GM19397 (cell line): Measurements from ENCODE around the gene VKORC1L1.
A peak's percentile ranks its signal among the peaks of the same experiment; 100 is the strongest.
"Not testable (repeated sequence)": the region's sequence is repeated elsewhere in the genome, so short reads cannot be mapped to it uniquely, and the experiment has no call there.

Source experiments
- ATAC-seq: cut with Tn5 transposase; IDR thresholded peaks from one replicate; pipeline ENCODE4 v1.9.1; 2021; ENCODE audit warnings: mild to moderate bottlenecking, moderate library complexity; ENCODE audit not compliant: unreplicated experiment

Gene VKORC1L1

GRCh38 chr7:65975814-65976445 lies 103.1 kb downstream of the VKORC1L1 start:
- no peak for ATAC-seq

GRCh38 chr7:65976659-65977196 lies 103.9 kb downstream of the VKORC1L1 start:
- no peak for ATAC-seq

- ATAC-seq: no peak
These were observed 106.2 kb downstream of the VKORC1L1 start for GRCh38 chr7:65978891-65979582.

- ATAC-seq: no peak
These were observed 107.0 kb downstream of the VKORC1L1 start for GRCh38 chr7:65979583-65980477.

GRCh38 chr7:65980478-65981250 lies 107.8 kb downstream of the VKORC1L1 start:
- peak; percentile 67 for ATAC-seq

GRCh38 chr7:65981965-65982792 lies 109.3 kb downstream of the VKORC1L1 start, which contains the start of gene GUSB:
Gene GUSB (minus strand): TSS chr7:65982213. CDS start chr7:65982183, 30 bp downstream.
- ATAC-seq: peak; percentile 88

- no peak for ATAC-seq
These were observed 111.2 kb downstream of the VKORC1L1 start for GRCh38 chr7:65983965-65984658.

GRCh38 chr7:65988084-65988483 lies 115.2 kb downstream of the VKORC1L1 start:
- ATAC-seq: no peak

- ATAC-seq: not testable (repeated sequence)
These were observed 115.6 kb downstream of the VKORC1L1 start for GRCh38 chr7:65988503-65988902.

GRCh38 chr7:65989694-65990080 lies 116.8 kb downstream of the VKORC1L1 start:
- ATAC-seq: no peak

- ATAC-seq: not testable (repeated sequence)
These were observed 119.0 kb downstream of the VKORC1L1 start for GRCh38 chr7:65991829-65992228.

GRCh38 chr7:65992526-65992925 lies 119.7 kb downstream of the VKORC1L1 start:
- ATAC-seq: no peak

GRCh38 chr7:65994984-65995383 lies 122.1 kb downstream of the VKORC1L1 start:
- ATAC-seq: not testable (repeated sequence)

GRCh38 chr7:66000823-66001417 lies 128.0 kb downstream of the VKORC1L1 start:
- not testable (repeated sequence) for ATAC-seq

- ATAC-seq: not testable (repeated sequence)
These were observed 132.3 kb downstream of the VKORC1L1 start for GRCh38 chr7:66005115-66005671.

GRCh38 chr7:66007232-66007631 lies 134.4 kb downstream of the VKORC1L1 start:
- no peak for ATAC-seq
